NCI-H2196 treated with DMSO at 0.1 percent for 48 hours (cell line): ENCODE measurements around the gene MS4A4A.
"Not testable (repeated sequence)": the region's sequence is repeated elsewhere in the genome, so short reads cannot be mapped to it uniquely, and the experiment has no call there.

Source experiments
- DNase-seq: peaks from one replicate; lab custom pipeline; 2025; ENCODE audit not compliant: unreplicated experiment; lab: John Stamatoyannopoulos, UW

The MS4A4A gene

DNA sequence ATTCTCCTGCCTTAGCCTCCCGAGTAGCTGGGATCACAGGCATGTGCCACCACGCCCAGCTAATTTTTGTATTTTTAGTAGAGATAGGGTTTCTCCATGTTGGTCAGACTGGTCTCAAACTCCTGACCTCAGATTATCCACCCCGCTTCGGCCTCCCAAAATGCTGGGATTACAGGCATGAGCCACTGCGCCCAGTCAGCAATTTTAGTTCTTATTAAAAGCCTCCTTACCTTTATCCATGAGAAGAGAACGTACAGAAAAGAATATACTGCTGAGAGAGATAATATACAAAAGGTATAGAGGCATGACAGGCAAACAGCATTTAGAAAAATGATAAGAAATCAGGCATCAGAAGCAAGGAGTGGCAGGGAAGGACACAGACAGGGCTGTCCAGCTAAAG lies 21.4 kb downstream of the MS4A4A start:
- DNase-seq = not testable (repeated sequence)

DNA sequence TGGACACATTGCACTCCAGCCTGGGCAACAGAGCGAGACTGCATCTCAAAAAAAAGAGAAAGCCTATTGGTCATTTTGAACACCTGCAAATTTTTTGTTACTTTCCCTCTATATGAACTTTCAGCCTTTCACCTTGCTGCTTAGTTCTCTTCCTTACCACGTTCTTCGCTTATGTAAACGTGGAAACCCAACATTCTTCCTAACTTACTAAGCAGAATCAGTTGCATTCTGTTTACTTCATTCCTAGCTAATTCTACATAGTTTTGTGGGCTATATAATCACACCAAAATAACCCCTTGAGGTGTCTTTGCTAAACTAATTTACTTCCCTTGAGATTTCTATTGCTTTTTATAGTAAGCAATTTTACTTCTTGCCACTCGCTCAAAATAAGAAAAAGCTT lies 23.2 kb downstream of the MS4A4A start:
- DNase-seq = no peak

DNA sequence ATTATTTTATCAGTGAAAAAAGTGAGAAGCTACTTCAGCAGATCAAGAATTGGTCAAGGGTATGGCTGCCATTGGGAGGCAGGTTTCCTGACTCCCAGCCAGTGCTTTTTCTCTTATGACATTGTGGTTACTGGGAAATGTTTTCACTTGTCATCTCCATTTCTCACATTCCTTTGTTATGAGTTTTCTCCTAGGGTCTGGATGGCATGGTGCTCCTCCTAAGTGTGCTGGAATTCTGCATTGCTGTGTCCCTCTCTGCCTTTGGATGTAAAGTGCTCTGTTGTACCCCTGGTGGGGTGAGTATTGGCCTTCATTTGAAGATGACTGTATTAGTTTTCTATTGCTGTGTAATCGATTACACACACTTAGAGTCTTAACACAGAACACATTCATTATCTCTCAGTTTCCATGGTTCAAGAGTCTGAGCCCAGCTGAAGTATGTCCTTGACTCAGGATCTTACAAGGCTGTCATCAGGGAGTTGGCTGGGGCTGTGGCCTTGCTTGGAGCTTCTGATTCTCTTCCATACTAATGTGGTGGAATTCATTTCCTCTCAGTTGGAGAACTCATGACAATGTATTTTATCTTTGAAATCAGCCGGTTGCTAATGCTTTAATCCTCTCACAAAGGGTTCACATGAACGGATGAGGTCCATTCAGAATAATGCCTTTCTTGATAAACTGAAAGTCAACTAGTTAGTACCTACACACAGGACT lies 25.6 kb downstream of the MS4A4A start:
- DNase-seq = no peak

DNA sequence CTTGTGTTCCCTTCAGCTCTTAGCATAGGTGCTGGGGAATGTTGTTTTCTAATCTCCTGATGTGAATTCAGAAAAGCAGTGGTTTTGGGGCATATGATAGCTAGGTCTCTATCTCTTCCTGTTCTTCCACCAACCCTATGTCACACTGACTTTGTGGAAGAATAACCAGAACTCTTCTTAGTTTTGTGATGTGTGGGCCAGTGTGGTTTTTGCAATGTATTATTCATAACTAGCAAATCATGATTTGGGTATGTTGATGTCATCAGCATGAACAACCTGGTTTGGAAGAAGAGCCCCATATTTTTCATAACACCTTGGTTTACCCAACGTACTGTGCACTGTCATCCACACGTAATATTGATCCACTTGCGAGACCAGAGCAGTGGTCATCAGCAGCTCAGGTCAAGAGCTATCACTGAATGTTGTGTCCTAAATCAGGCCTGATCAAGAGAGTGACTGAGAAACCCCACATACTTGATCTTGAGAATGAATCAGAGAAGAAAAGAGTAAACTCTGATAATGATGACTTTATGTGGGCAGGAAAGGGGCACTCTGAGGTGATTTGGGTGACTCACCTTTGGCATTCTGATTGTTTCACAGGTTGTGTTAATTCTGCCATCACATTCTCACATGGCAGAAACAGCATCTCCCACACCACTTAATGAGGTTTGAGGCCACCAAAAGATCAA lies 27.2 kb downstream of the MS4A4A start:
- DNase-seq = no peak

DNA sequence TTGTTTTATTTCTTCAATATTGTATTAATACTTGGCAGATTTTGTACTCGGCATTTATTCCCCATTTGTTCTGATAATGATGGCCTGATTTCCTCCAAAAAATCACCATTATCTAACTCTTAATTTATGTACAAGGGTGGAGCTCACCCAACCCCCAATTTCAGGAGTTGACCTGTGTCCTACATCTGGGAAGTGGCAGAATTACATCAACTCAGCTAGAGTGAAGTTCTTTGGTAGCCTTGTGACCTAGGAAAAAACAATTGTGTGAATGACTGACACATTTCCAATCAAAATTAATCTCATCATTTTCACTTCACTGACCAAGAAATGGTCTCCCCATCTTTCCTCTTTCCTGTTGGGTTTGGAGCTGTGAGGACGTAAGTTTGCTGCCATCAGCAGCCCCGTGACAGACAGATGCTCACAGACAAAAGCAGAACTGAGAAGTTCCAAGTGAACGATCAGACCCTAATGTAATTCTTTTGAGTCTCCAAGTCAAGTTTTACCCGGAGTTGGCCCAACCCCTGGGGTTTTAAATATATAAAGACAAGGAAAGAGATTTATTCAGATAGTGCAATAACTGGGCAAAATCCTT lies 30.0 kb downstream of the MS4A4A start:
- no peak for DNase-seq

DNA sequence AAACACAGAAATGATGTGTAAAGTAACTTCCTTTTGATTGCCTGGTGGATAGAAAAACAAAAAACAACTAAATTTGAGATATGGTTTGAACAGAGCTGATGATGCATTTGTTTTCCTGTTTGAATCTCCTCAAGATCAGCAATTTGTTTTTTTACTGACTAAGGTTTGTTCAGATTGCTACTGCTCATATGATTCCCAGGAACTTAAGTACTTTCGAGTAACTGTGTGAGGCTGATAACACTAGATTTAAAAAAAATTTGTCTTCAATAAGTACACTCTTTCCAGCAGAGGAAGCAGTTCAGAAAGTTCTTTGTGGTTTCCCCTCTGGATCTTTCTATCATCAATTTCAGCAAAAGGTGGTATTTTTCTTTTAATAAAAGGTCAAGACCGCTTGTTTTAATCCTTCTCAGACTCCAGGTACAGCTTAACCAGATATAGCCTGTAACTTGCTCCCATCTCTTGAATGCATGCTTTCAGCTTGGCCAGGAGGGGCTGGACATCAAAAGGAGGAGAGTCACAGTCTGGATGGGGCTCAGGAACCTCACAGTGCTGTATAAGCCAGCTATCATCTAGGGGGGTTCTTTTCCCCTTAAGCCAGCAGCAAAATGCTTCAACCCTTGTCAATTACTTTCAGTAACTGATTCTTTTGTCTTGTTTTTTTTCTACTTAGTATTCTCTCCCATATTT lies 34.3 kb downstream of the MS4A4A start:
- DNase-seq = no peak

DNA sequence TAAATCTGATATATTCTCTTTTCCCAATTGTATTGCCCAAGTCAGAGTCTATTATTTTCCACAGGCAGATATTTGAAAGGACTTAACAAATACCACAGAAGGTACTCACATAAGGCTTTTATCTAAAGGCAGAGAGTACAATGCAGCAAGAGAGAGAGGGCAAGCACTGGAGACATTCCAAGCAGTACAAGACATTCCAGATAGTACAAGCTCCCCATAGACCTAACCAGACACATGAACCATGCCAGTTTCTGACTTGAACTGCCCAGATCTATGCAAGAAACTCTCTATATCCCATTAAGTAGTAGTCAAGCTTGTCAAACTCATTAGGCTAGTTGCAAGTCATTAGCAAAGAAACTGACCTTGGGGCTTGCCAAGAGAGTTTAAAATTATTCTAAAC lies 35.4 kb downstream of the MS4A4A start:
- DNase-seq = no peak

DNA sequence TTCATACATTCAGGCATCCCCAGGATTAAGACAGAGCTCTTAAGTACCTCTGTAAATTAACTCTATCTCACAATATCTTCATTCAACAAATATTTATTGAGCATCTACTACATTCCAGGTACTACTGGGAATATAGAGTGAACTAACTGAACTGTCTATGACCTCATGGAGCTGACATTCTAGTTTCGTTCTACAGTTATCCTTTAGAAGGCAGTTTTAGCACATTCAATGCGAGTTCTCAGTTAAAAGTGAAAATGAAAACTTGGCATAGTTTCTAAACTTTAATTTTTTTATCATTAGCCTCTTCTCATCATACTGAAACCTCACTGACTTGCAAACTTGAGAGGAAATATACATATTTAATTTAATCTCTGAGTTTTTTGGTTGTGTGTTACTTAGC lies 35.9 kb downstream of the MS4A4A start:
- no peak for DNase-seq

DNA sequence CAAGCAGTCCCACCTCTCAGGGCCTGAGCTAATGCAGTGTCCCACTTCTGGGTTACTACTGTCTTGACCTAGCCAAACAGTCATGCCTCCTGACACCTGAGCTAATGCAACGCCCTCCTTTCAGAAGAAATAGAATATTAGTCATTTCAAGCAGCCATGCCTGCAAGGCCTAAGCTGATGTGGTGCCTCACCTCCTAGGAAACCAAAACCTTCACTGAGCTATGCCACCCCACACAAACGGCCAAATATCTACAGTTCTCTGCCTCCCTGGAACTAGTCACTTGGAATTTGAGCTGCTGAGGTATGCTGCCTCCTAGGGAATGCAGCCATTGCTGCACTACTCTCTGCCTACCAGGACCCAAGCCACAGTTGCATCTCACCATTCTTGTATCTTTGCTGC lies 38.3 kb downstream of the MS4A4A start:
- DNase-seq = no peak

DNA sequence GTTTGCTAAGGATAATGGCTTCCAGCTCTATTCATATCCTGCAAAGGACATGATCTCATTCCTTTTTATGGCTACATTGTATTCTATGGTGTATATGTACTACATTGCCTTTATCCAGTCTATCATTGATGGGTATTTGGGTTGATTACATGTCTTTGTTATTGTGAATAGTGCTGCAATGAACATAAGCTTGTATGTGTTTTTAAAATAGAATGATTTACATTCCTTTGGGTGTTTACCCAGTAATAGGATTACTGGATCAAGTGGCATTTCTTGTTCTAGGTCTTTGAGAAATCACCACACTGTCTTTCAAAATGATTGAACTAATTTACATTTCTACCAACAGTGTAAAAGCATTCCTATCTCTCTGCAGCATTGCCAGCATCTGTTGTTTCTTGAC lies 40.6 kb downstream of the MS4A4A start:
- no peak for DNase-seq

DNA sequence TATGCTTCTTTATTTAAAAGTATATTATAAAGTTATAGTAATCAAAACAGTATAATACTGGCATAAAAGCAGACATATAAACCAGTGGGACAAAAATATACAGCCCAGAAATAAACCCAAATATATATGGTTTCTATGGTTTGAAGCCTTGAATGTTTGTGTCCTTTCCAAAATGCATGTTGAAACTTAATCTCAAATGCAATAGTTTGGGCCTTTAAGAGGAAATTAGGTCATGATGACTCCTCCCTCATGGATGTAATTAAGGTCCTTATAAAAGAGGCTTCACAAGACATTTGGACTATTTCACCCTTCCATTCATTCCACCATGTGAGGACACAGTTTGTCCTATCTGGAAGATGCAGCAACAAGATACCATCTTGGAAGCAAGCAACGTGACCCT lies 46.5 kb downstream of the MS4A4A start, which contains the start of gene MS4A6E:
TSS of gene MS4A6E (plus strand) at position 301 of the 400 bp plus-strand sequence. CDS start 7,641 bp downstream, outside the sequence.
- DNase-seq = no peak

DNA sequence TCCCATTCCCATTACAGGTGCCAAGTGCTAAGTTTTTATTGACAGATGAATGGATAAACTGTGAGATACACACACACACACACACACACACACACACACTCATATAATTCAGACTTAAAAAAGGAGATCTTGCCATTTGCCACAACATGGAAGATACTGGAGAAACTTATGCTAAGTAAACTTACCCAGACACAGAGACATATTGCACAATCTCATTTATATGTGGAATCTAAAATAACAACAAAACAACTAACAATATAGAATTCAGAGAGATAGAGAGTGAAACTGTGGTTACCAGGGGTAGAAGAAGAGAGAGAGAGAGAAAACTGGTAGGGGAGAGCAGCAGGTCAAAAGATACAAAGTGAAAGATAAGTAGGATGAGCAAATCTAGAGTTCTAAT lies 48.0 kb downstream of the MS4A4A start:
- no peak for DNase-seq

DNA sequence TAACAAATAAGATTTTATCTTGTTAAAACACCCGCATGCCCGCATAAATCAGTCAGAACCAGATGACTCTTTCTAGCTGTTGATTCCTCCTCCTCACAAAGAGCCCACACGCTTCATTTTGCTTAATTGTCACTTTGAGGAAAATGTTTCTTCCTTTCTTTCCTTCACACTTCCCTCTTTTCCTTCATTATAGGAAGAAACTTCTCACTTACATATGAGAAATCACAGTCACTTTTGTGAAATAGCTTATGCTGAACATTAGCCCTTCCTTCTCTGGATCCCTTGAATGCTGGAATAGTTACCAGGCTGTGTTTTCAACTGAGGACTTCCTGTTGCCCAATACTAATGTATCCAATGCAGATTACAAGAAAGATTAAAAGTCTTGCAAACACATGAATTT lies 52.4 kb downstream of the MS4A4A start:
- DNase-seq = no peak

DNA sequence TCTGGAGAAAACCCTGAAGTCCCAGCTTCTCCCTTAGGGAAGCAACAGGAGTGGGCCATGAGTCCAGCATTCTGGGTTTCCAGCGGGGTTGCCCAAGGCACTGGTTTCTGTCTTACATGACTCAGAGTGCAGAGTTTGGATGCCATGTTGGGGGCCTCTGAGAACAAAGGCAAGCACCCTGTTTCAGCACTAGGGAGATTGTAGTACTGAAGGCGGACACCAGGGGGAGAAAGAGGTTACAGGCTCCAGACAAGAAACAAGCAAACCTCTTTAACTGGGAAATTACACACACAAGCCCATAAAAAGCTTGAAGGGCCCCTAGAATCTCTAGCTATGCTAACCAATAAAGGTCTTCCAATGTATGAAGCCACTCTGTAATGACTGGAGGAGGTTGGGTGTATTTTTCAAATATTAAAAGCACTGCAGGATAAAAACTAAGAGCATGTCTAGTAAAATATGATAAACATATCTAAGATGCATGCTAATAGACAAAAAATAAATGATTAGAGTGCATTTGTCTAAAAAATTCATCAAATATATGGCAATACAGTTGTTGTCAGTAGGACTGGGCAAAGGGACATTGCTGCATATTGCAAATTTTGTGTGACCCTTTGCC lies 53.6 kb downstream of the MS4A4A start:
- DNase-seq = peak; percentile 22

DNA sequence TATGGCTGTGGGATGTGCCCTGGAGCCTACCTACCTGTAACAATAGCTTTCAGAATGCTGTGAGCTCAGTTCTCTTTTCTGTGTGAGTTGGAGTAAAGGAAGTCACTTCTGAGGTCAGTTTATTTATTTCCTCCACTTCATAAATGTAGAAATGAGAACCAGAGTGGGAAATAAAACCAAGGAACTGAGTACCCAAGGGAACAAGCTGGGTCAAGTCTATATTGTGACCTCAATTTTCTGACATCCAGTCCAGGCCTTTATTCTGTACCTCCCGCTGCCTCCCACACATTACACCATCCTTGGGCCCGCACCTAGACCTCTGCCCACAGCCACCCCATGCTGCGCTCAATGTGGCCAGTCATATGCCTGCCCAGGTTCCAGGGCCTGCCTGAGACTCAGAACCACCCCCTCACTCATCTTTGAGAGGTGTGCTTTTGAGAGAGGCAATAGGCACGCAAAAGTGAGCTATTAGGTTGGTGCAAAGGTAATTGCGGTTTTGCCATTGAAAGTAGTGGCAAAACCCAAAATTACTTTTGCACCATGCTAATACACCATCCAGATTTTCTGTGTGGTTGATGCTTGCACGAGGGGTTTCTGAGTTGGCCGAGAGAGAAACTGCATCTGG lies 56.4 kb downstream of the MS4A4A start:
- DNase-seq = no peak

DNA sequence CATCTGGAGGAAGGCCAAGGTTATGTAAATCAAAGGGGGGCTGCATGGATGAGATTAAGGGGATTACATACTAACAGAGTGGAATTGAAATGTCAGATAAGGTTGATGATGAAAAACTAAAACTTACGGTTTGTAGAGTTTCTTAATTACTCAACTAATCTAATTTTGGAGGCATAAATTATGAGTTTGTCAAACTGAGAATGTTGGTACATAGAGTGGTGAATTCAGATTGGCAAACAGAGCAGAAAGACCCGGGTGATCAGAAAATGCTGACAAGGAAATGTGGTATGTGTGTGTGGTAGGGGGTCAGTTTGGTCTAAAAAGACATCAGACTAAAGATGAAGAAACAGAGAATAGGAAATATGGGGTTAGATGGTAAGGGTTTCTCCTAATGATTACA lies 57.6 kb downstream of the MS4A4A start:
- no peak for DNase-seq

DNA sequence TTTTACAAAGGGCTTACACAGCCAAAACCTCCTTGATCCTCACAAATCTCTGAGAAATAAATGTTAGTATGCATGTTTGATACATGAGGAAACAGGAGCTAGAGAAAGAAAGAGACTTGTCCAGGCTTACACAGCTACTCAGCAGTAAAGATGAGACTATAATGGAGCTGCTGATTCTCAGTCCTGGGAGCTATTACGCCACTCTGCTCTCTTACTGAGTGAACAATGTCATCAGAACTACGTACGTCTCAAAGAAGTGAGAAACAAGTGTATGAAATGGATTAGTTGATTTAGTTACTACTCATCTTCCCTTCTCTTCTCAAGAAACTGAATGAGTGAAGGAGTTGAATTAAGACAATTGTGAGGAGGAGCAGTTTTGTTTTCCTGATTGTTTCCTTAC lies 58.9 kb downstream of the MS4A4A start:
- DNase-seq = no peak

DNA sequence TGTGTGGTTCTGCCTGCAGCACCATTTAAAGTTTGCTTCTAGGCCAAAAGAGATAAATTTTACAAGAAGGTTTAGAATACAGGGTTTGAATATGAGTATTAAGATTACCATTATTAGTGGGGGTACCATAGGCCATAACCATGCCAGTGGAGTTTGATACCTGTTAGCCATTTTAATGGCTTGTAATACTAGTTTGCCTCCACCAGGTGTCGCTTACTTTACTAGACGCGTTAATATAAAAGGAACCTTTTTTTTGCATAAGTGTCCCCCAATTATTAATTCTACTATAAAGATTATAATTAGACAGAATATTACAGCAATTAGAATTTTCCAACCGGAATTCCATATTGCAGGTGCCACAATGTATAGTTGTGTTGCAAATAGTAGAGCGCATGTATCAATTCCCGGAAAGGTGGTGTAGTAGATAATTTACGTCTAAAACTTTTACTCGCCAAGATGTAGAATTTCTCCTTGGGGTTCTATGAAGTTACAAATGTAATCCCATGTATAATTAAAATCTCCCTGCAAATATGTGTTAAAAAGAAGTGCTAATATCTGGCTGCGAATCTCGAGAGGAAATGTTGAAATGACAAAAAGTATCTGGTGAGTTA lies 62.7 kb downstream of the MS4A4A start:
- no peak for DNase-seq

DNA sequence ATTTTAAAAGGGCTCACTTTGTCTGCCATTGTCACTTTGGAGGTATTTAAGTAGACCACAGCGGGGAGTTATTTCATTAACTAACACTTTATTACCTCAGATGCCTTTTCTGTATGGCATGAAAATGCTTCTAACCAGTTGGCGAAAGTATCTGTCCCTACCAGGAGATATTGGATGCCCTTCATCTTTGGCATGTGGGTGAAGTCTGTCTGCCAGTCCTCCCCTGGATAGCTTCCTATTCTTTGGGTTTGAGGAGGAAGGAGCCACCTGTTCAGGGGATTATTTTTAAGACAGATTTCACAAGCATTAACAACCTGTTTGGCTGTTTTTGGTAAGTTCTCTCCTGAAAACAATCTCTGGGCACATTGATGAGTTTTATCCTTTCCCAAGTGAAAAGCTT lies 63.7 kb downstream of the MS4A4A start:
- DNase-seq = no peak

DNA sequence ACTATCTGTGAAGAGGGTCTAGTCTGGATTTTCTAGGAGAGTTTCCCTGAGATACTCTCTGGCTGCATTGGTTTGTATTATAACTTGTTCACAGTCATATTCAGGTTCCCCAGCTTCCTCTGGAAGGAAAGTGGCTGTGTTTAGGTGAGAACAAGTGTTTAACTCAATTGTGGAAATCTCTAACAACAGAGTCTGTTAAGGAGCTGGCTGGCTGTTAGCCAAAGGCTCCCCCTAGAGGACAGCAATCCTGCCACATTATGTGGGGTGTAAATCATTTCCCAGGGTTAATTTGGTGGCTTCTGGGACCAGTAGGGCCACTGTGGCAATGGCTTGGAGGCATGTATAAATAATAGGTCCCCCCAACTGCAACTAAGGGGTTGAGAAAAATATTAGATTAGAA lies 65.0 kb downstream of the MS4A4A start:
- DNase-seq = no peak
